ENCODE results near the gene PPP1R9B. TPM values are rescaled to one million over a fixed set of nuclear protein-coding genes. Genes with fewer than 3 reads are reported as not detected.

Gene PPP1R9B
- total and polyA plus RNA-seq, 2 of the 8 experiments (the other 6 are each of a cell fraction or from before 2014, with no cell fraction given), result 5.2 to 13.1 TPM

DNA sequence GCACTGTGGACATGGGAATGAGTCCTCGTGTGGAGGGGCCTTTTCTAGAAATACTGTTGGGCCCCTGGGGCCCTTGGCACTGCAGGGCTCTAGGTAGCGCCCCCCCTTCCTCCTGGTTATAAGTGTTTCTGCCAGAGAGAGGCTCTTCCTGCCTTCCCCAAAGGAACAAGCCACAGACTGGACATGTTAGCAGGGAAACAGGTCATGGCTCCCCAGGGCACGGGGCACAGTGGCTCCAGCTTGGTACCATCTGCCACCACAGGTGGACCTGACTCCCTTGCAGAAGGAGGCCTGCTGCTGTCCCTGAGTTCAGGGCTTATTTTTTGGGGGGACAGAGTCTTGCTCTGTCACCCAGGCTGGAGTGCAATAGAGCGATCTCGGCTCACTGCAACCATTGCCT, 46.5 kb downstream of the PPP1R9B start:
- no peak overlapping the region for H2BK20ac ChIP-seq (ENCODE audit: low read length)
- no peak overlapping the region for H4K5ac ChIP-seq (ENCODE audit: insufficient read length, low read depth, low read length)
- H4K20me1 ChIP-seq (replicated peaks in 1 of 2; ENCODE audit: control insufficient read depth in 1 of 2, insufficient read depth in 2 of 2, low read length in 2 of 2), result peaks cover 2% of the 10 kb centered on the region in 2 experiments
- H3K79me1 ChIP-seq (ENCODE audit: low read depth, low read length), result peaks cover under 1% of the 10 kb centered on the region
- 80% methylated on average over 5 of the region's 5 CpGs; no CpG with 5 or more reads in 1 of the 2 experiments for whole genome bisulfite sequencing, 2 experiments (ENCODE audit: extremely low coverage in 1 of 2, insufficient coverage in 1 of 2, insufficient read length in 1 of 2, insufficient replicate concordance in 2 of 2, low coverage in 1 of 2, low lambda C conversion rate in 2 of 2, missing lambda C conversion rate in 1 of 2)
- H3K56ac ChIP-seq (replicated peaks; ENCODE audit: insufficient read length, low read depth, low read length), result no peak overlapping the region
- ChIA-PET POLR2A (ENCODE audit: partially characterized antibody) (interaction anchor here (0.8 to 1.5 kb wide), 3 partner anchors 9 to 13 kb away, joined by 3 to 4 read pairs (median 3); no protein-coding TSS in a partner anchor), CTCF (ENCODE audit: partially characterized antibody) (interaction anchor here (0.7 to 15.7 kb wide), 7 partner anchors 10 to 194 kb away, joined by 3 to 412 read pairs (median 3); partner anchors contain the start of gene PDK2)
- H3K27ac ChIP-seq (ENCODE audit: low read depth, low read length), result no peak overlapping the region
- H3K79me2 ChIP-seq (ENCODE audit: control insufficient read depth in 1 of 2, insufficient read depth in 2 of 2, low read length in 2 of 2), result no peaks in the 10 kb centered on the region
- H2BK15ac ChIP-seq (ENCODE audit: low read length), result no peak overlapping the region
- H3K9ac ChIP-seq (replicated peaks in 1 of 4; ENCODE audit: extremely low read depth in 1 of 4, low read depth in 3 of 4, low read length in 3 of 4), result no peak overlapping the region
- no peak overlapping the region for H3K4me2 ChIP-seq (ENCODE audit: insufficient read depth in 1 of 2, low read depth in 2 of 2, low read length in 2 of 2)
- H3K23ac ChIP-seq (ENCODE audit: insufficient read length), result no peak overlapping the region
- no peak for DNase-seq (ENCODE audit: low read depth in 1 of 2, low spot score in 2 of 2)
- no peak overlapping the region for H3K4me3 ChIP-seq (ENCODE audit: extremely low read depth in 1 of 4, insufficient read depth in 2 of 4, low read depth in 3 of 4, low read length in 4 of 4)
- no peaks in the 10 kb centered on the region; a peak in 1 of 7 replicates for H3K27me3 ChIP-seq (replicated peaks in 1 of 4; ENCODE audit: control insufficient read depth in 3 of 4, extremely low read depth in 1 of 4, insufficient read depth in 3 of 4, low read length in 3 of 4)
- H2BK5ac ChIP-seq (ENCODE audit: low read depth, low read length), result no peak overlapping the region
- H3K4ac ChIP-seq (replicated peaks; ENCODE audit: insufficient read length, low read depth, low read length), result no peak overlapping the region
- no peak overlapping the region for H2AFZ ChIP-seq (ENCODE audit: low read length)
- H4K8ac ChIP-seq (ENCODE audit: extremely low read depth, insufficient read depth, low read length), result peak overlapping the region; percentile 4; the same call in 1 of the 2 replicates
- no peak overlapping the region for H3K14ac ChIP-seq (ENCODE audit: insufficient read length)
- TF ChIP-seq RFX5 (IDR thresholded peaks at IDR 0.05; ENCODE audit: borderline replicate concordance, low read depth, low read length), result no peak
- no peak for TF ChIP-seq JUND (IDR thresholded peaks at IDR 0.05; ENCODE audit: low read length)
- H2BK12ac ChIP-seq (ENCODE audit: low read depth, low read length), result no peak overlapping the region
- H2BK120ac ChIP-seq (replicated peaks; ENCODE audit: low read depth, low read length), result no peak overlapping the region
- no peak for FAIRE-seq
- H3K18ac ChIP-seq (ENCODE audit: extremely low read depth, low read length), result no peak overlapping the region
- peaks cover 0 to 19% (median 12%) of the 10 kb centered on the region in 4 experiments; a peak in 6 of 7 replicates for H3K4me1 ChIP-seq (replicated peaks in 1 of 4; ENCODE audit: control insufficient read depth in 3 of 4, insufficient read depth in 4 of 4, low read length in 3 of 4)
- H2AK5ac ChIP-seq (ENCODE audit: low read depth, low read length), result no peak overlapping the region
- no peak overlapping the region for H4K91ac ChIP-seq (replicated peaks; ENCODE audit: insufficient read length, low read length)
- 0 out of 2 replicates have a peak, but pooled peaks cover 5% of the 10 kb centered on the region for H3K23me2 ChIP-seq (ENCODE audit: low read depth, low read length)
- H3K36me3 ChIP-seq (ENCODE audit: control insufficient read depth in 2 of 4, insufficient read depth in 4 of 4, low read length in 3 of 4), result no peaks in the 10 kb centered on the region; a peak in 1 of 8 replicates
- no peaks in the 10 kb centered on the region for H3K9me3 ChIP-seq (ENCODE audit: insufficient read depth in 2 of 2, low read depth in 1 of 2, low read length in 1 of 2)
